GM12872 (cell line): ENCODE data around the gene SMPD2.
A peak's percentile ranks its signal among the peaks of the same experiment; 100 is the strongest.

ENCODE experiments used
- TF ChIP-seq, protein P1 (sequence below): IDR thresholded peaks from 3 replicates; pipeline ENCODE4 v1.5.1; 2011; ENCODE audit warnings: low read depth, mild to moderate bottlenecking, low read length, moderate library complexity; ENCODE audit not compliant: insufficient read depth

SMPD2 gene

GRCh38 chr6:109440331-109441068 is at the start of gene SMPD2, which contains the start of gene PPIL6:
SMPD2 (plus strand) TSS chr6:109440724; CDS start chr6:109441122, 398 bp downstream.
PPIL6 (minus strand) TSS chr6:109440628; CDS start chr6:109440590, 38 bp downstream.
- TF ChIP-seq, protein P1, sequence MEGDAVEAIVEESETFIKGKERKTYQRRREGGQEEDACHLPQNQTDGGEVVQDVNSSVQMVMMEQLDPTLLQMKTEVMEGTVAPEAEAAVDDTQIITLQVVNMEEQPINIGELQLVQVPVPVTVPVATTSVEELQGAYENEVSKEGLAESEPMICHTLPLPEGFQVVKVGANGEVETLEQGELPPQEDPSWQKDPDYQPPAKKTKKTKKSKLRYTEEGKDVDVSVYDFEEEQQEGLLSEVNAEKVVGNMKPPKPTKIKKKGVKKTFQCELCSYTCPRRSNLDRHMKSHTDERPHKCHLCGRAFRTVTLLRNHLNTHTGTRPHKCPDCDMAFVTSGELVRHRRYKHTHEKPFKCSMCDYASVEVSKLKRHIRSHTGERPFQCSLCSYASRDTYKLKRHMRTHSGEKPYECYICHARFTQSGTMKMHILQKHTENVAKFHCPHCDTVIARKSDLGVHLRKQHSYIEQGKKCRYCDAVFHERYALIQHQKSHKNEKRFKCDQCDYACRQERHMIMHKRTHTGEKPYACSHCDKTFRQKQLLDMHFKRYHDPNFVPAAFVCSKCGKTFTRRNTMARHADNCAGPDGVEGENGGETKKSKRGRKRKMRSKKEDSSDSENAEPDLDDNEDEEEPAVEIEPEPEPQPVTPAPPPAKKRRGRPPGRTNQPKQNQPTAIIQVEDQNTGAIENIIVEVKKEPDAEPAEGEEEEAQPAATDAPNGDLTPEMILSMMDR: peak; percentile 23; the same call in 1 of the 3 replicates

DNA sequence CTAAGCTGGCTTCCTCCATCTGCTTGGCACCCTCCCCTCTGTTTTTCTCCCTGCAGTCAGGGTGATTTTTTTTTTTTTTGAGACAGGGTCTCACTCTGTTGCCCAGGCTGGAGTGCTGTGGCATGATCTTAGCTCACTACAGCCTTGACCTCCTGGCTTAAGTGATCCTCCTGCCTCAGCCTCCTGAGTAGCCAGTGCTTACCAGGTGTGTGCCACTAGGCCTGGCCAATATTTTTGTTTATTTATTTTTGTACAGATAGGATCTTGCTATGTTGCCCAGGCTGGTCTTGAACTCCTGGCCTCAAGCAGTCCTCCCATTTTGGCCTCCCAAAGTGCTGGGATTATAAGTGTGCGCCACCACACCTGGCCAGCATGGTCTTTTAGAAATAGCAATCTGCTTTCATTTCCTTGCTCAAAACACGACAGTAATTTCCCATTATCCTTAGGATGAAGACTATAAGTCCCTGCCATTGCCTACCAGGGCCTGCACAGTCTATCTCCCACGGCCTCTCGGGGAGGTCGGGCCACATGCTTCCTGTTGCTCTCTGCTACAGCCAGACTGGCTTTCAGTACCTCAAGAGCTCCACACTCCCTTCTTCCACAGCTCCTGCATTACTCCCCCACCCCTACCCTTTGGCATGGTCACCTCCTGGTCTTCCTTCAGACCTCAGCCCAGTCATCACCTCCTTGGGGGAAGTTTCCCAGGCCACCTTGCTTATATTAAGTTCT is 47.2 kb upstream of the SMPD2 start:
- TF ChIP-seq, protein P1: no peak

DNA sequence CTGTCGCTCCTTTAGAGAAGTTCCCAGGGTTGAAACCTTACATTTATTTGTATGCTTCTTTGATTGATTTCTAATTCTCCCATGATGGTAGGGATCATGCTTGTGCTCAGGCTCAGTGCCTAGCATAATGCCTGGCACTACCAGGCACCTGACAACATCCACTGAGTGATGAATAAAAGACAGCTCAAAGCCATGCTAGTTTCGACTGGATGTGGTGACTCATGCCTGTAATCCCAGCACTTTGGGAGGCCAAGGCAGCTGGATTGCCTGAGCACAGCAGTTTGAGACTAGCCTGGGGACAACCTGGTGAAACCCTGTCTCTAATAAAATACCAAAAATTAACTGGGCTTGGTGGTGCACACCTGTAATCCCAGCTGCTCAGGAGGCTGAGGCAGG is 46.6 kb upstream of the SMPD2 start:
- TF ChIP-seq, protein P1: no peak

DNA sequence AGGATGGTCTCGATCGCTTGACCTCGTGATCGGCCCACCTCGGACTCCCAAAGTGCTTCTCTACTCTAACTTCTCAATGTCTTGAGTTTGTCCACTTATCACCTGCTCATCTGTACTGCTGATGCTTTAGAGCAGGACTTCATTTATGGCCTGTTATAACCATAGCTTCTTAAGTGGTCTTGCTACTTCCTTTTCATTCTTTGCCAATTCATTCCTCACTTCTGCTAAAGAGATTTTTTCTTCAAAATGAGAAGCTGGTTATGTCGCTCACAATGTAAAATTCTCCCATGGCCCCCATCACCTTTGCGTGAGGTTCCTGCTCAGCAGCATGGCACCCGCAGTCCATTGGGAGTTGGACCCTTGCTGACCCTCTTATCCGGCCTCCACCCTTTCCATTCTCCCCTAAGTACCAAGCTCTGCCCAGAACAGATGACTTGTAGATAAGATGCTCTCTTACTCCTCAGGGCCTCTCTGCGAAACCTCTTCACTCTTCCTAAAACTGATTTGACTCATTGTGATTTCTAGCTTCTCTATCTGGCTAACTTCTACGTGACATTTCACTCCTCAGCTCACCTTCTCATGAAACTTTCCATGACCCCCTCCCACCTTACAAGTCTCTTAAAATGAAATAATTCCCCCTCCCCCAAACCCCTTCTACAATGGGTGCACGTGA is 44.3 kb upstream of the SMPD2 start:
- TF ChIP-seq, protein P1: no peak

- TF ChIP-seq, protein P1: no peak
Observed at GRCh38 chr6:109397020-109397419, 43.5 kb upstream of the SMPD2 start.

DNA sequence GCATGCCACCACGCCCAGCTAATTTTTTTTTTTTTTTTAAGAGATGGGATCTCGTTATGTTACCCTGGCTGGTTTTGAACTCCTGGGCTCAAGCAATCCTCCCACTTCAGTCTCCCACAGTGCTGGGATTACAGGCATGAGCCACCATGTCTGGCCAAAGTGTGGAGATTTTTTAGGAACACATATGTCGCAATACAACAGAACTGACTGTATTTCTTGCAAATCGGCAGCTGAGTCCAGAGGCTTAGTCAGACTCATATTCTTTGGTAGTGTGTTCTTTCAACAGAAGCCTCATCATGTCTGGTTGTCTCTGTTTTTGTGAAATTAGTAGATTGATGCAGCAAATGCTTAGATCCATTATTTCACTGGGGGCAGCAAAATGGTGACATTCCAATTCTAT is 34.3 kb upstream of the SMPD2 start:
- TF ChIP-seq, protein P1: no peak

- TF ChIP-seq, protein P1: no peak
Observed at GRCh38 chr6:109411034-109411433, 29.5 kb upstream of the SMPD2 start.
